ENCODE measurements around the gene TRAF3IP1.
"Not testable (repeated sequence)": the region's sequence is repeated elsewhere in the genome, so short reads cannot be mapped to it uniquely, and the experiment has no call there.

TRAF3IP1 gene

DNA sequence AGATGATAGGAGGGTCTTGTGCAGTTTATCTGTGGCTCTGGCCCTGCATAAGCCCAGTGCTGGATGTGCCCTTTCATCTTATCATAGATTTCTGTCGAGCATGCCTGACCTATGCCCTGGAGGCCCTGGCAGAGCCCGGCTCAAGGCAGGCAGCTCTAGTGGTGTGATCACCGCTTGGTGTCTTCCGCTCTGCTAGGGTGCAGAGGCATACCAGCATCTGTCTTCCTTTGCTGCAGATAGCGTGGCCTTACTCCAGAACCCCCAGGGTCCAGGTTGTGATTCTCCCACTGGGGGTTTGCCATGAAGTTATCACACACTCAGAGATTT lies 13.7 kb upstream of the TRAF3IP1 start:
- H3K27me3 ChIP-seq (ENCODE audit: insufficient read depth, low read length) = no peaks in the 10 kb centered on the region
- H3K4me1 ChIP-seq (ENCODE audit: insufficient read depth, low read length) = no peaks in the 10 kb centered on the region
- no peaks in the 10 kb centered on the region for H3K36me3 ChIP-seq (ENCODE audit: insufficient read depth, low read length)
- no peak overlapping the region for H3K4me3 ChIP-seq (ENCODE audit: low read length)
- H2AFZ ChIP-seq (ENCODE audit: low read depth, low read length) = no peak overlapping the region
- H3K9me3 ChIP-seq (ENCODE audit: low read length) = no peaks in the 10 kb centered on the region

DNA sequence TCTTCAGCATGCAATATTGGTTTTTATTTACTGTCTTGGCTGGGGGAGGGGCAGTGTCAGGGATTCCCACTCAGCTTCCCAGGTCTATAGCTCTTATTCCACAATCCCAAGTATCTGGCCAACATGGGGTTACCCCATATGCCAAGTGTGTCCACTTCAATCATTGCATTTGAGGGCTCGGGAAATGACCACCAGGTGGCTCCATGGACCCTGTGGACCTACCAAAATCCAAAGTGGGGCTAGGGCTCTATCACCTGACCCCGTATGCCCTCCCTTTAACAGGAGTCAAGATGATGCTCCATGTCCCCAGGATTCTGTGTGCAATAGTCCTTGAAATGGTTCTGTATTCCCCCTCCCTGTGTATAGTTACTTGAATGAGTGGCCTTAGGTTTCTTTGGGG lies 12.1 kb upstream of the TRAF3IP1 start:
- no peaks in the 10 kb centered on the region for H3K27me3 ChIP-seq (ENCODE audit: insufficient read depth, low read length)
- no peaks in the 10 kb centered on the region for H3K36me3 ChIP-seq (ENCODE audit: insufficient read depth, low read length)
- no peaks in the 10 kb centered on the region for H3K4me1 ChIP-seq (ENCODE audit: insufficient read depth, low read length)
- H3K9me3 ChIP-seq (ENCODE audit: low read length) = no peaks in the 10 kb centered on the region
- no peak overlapping the region for H2AFZ ChIP-seq (ENCODE audit: low read depth, low read length)
- H3K4me3 ChIP-seq (ENCODE audit: low read length) = no peak overlapping the region

DNA sequence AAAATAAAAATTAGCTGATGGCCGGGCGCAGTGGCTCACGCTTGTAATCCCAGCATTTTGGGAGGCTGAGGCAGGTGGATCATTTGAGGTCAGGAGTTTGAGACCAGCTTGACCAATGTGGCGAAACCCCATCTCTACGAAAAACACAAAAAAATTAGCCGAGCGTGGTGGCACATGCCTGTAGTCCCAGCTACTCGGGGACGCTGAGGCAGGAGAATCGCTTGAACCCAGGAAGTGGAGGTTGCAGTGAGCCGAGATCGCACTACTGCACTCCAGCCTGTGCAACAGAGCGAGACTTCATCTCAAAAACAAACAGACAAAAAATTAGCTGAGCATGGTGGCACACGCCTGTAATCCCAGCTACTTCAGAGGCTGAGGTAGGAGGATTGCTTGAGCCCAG lies 9.6 kb upstream of the TRAF3IP1 start:
- not testable (repeated sequence) for H3K9me3 ChIP-seq (ENCODE audit: low read length)

DNA sequence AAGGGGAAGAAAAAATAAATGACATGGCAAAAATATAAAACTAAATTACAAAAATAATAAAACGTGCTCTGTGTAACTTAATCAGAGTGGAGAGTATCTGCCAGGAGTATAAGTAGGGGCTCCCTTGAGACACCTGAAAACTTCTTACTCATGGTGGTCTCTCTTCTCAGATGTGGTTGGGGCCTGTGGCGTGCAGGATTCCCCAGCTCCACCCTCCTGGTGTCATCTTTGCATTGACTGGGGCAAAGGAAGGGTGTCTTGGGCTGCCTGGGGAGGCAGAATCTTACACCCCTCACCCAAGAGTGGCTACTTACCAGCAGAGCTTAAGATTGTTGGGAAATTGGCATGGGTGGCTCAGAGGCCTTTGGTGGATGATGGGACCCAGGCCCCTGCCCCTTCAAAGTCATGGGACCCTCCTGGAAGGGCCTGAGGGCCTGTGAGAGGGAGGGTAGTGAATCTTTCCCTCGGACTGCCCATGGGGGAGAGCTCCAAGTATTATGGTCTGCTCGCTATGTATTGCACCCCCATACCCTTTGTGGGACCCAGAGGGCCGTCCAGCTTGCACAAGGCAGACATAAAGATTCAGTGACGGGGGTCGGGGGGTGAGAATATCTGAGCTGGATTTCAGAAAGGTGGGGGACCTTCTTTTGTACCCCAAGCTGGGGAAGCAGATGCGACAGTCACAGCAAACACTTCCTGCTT lies 6.9 kb upstream of the TRAF3IP1 start:
- Histone ChIP-seq H3K4me3 (ENCODE audit: low read length) (no peak overlapping the region), H2AFZ (ENCODE audit: low read depth, low read length) (no peak overlapping the region), H3K4me1 (ENCODE audit: insufficient read depth, low read length) (no peaks in the 10 kb centered on the region), H3K36me3 (ENCODE audit: insufficient read depth, low read length) (no peaks in the 10 kb centered on the region), H3K9me3 (ENCODE audit: low read length) (no peaks in the 10 kb centered on the region), H3K27me3 (ENCODE audit: insufficient read depth, low read length) (no peaks in the 10 kb centered on the region)

More for the DNA sequence above, 9.6 kb upstream of the TRAF3IP1 start:
- H3K4me1 ChIP-seq (ENCODE audit: insufficient read depth, low read length); H2AFZ ChIP-seq (ENCODE audit: low read depth, low read length); H3K36me3 ChIP-seq (ENCODE audit: insufficient read depth, low read length); H3K27me3 ChIP-seq (ENCODE audit: insufficient read depth, low read length); H3K4me3 ChIP-seq (ENCODE audit: low read length): not testable (repeated sequence)

DNA sequence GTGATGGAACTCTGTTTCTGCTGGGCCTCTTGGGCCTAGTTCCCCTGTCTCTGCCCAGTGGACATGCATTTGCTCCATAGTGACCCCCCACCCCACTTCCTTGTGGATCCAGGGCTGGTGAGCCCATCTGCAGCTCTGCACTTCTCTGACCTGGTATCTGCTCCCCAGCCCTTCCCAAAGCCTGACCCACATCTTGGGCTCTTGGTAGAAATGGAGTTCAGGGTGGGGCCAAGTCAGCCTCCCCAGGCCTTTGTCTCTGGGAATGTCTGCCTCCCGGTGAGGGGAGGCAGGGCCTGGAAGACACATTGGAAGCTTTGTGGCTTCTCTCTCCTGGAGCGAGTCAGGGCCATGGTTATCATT lies 6.3 kb upstream of the TRAF3IP1 start:
- Histone ChIP-seq H3K36me3 (ENCODE audit: insufficient read depth, low read length) (no peaks in the 10 kb centered on the region), H3K4me3 (ENCODE audit: low read length) (no peak overlapping the region), H3K27me3 (ENCODE audit: insufficient read depth, low read length) (no peaks in the 10 kb centered on the region), H3K9me3 (ENCODE audit: low read length) (no peaks in the 10 kb centered on the region), H3K4me1 (ENCODE audit: insufficient read depth, low read length) (no peaks in the 10 kb centered on the region), H2AFZ (ENCODE audit: low read depth, low read length) (no peak overlapping the region)

DNA sequence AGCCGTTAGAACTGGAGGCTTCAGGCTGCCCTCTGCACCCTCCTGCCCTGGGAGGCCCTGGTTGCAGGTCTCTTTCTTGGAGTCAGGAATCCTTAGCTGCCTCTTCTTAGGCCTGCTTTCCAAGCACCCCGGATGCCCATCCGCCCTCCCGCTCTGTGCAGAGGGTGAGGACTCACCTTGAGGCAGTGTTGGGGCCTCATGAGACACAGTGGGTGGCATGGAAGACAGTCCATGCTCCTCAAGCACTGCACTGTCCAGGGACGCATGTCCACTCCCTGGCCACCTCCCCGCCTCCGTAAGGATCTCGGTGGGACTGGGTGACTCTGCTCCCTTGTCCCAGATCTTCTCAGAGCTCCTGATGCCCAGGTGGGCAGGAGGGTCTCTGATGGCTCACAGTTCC lies 5.7 kb upstream of the TRAF3IP1 start:
- Histone ChIP-seq H3K4me3 (ENCODE audit: low read length) (no peak overlapping the region), H3K9me3 (ENCODE audit: low read length) (no peaks in the 10 kb centered on the region)

DNA sequence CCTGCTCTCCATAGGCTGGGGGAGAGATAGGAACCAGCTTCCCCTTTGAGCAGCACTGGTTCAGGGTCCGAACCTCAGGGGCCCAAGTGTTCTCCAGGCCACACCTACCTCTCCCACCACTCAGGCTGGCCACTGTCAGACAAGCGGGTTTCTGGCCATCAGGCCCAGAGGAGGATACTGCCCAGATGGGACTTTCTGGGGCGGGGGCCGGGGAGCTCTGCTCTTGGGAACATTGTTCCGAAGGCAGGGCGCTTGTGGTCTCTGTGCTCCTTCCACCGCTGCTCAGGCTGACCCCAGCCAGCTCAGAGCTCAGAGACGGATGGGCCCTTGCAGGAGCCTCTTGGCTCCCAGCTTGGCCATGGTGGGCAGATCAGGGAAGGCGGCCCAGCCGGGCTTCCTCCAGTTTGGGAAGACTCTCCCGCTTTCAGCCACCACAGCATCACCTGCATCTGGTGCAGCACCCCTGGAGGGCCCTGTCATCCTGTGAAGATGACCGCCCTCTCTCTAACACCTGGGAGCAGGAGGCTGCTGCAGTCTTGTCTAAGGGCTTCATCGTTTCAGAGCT lies 5.2 kb upstream of the TRAF3IP1 start:
- Histone ChIP-seq H3K4me3 (ENCODE audit: low read length) (no peak overlapping the region), H2AFZ (ENCODE audit: low read depth, low read length) (no peak overlapping the region), H3K4me1 (ENCODE audit: insufficient read depth, low read length) (peaks cover 2% of the 10 kb centered on the region)

More for the DNA sequence above, 5.7 kb upstream of the TRAF3IP1 start:
- Histone ChIP-seq H3K27me3 (ENCODE audit: insufficient read depth, low read length) (no peaks in the 10 kb centered on the region), H2AFZ (ENCODE audit: low read depth, low read length) (no peak overlapping the region), H3K4me1 (ENCODE audit: insufficient read depth, low read length) (no peaks in the 10 kb centered on the region), H3K36me3 (ENCODE audit: insufficient read depth, low read length) (no peaks in the 10 kb centered on the region)

DNA sequence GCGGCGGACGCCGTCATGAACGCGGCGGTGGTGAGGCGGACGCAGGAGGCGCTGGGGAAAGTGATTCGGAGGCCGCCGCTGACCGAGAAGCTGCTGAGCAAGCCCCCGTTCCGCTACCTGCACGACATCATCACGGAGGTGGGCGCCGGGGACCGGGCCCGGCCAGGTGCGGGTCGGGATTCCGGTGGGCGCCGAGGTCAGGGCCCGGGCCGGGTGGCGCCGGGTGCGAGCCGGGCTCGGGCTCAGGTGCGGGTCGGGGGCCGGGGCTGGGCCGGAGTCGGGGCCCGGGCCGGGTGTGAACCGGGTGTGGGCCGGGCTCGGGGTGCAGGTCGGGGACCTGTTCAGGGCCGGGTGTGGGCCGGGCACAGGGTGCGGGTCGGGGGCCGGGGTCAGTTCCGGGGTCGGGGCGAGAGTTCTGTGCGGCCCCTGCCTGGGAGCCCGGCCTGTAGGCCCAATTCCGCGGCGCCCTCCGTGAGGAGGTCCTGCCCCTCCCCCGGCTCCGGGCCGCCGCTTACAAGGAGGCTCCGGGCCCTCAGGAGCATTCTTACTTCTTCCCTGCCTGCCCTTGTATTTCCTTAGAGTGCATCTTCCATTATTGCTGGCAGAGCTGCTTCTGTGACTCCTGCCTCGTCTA lies 447 bp downstream of the TRAF3IP1 start:
- no peak overlapping the region for H2AFZ ChIP-seq (ENCODE audit: low read depth, low read length)
- peak overlapping the region; percentile 73 for H3K4me3 ChIP-seq (ENCODE audit: low read length)
- H3K36me3 ChIP-seq (ENCODE audit: insufficient read depth, low read length) = peaks cover 16% of the 10 kb centered on the region
- peaks cover 11% of the 10 kb centered on the region for H3K4me1 ChIP-seq (ENCODE audit: insufficient read depth, low read length)
- no peaks in the 10 kb centered on the region for H3K27me3 ChIP-seq (ENCODE audit: insufficient read depth, low read length)
- H3K9me3 ChIP-seq (ENCODE audit: low read length) = no peaks in the 10 kb centered on the region

More for the DNA sequence above, 5.2 kb upstream of the TRAF3IP1 start:
- no peaks in the 10 kb centered on the region for H3K36me3 ChIP-seq (ENCODE audit: insufficient read depth, low read length)
- no peaks in the 10 kb centered on the region for H3K9me3 ChIP-seq (ENCODE audit: low read length)
- no peaks in the 10 kb centered on the region for H3K27me3 ChIP-seq (ENCODE audit: insufficient read depth, low read length)

DNA sequence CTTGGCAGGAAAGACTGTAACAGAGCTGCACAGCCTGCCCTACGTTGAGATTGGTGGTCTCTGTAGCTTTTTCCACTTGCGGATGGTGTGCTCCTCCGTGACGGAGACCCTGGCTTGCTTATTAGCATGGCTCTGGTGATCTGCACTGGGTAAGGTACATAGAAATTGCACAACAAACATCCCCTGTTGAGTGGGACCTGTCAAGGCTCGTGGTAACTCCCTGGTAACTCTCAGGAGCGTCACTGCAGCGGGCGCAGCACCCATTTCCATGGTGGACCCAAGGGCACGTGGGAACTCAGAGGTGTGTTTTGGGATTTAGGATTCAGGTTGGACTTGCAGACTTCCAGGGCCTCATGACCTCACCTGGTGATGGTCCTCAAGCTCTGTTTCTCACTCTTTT lies 1.1 kb downstream of the TRAF3IP1 start:
- Histone ChIP-seq H3K9me3 (ENCODE audit: low read length) (no peaks in the 10 kb centered on the region), H2AFZ (ENCODE audit: low read depth, low read length) (no peak overlapping the region), H3K4me1 (ENCODE audit: insufficient read depth, low read length) (peaks cover 11% of the 10 kb centered on the region), H3K36me3 (ENCODE audit: insufficient read depth, low read length) (peaks cover 19% of the 10 kb centered on the region), H3K4me3 (ENCODE audit: low read length) (peak overlapping the region; percentile 73), H3K27me3 (ENCODE audit: insufficient read depth, low read length) (no peaks in the 10 kb centered on the region)

DNA sequence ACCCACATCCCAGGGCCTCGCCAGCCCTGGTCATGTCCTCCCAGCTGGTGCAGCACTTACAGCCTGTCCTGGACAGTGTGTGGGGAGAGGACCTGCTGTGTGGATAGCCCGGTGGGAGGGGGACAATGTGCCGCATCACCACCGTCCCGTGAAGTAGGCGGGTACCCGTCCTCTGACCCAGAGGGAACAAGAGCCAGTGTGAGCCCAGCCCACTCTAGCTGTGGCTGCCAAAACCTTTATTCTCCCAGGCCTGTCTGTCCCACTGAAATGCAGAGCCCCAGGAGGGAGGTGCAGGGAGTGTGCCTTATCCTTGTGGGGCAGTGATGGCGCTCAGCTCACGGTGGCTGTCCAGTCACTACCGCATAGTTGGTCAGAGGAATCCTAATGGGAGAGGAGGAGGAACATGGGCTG lies 1.7 kb downstream of the TRAF3IP1 start:
- H3K4me3 ChIP-seq (ENCODE audit: low read length) = no peak overlapping the region
- peaks cover 11% of the 10 kb centered on the region for H3K4me1 ChIP-seq (ENCODE audit: insufficient read depth, low read length)
- peaks cover 19% of the 10 kb centered on the region for H3K36me3 ChIP-seq (ENCODE audit: insufficient read depth, low read length)

DNA sequence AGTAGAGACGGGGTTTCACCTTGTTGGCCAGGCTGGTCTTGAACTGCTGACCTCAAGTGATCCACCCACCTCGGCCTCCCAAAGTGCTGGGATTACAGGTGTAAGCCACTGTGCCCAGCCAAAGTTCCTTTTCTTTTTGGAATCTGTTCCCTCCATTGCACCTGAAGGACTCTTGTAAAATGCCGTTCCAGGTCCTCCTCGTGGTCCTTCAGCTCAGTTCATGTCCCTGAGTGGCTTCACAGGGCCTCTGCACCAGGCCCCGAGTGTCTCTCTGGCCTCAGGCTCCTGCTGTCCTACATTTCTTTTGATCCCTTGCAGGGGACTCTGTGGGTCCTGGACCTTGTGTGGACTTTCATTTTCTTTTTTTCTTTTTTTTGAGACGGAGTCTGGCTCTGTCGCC lies 3.9 kb downstream of the TRAF3IP1 start:
- H3K36me3 ChIP-seq (ENCODE audit: insufficient read depth, low read length) = peaks cover 38% of the 10 kb centered on the region
- H3K4me1 ChIP-seq (ENCODE audit: insufficient read depth, low read length) = peaks cover 11% of the 10 kb centered on the region
- not testable (repeated sequence) for H3K9me3 ChIP-seq (ENCODE audit: low read length); H3K4me3 ChIP-seq (ENCODE audit: low read length); H2AFZ ChIP-seq (ENCODE audit: low read depth, low read length); H3K27me3 ChIP-seq (ENCODE audit: insufficient read depth, low read length)

More for the DNA sequence above, 1.7 kb downstream of the TRAF3IP1 start:
- Histone ChIP-seq H3K9me3 (ENCODE audit: low read length) (peaks cover 2% of the 10 kb centered on the region), H3K27me3 (ENCODE audit: insufficient read depth, low read length) (no peaks in the 10 kb centered on the region), H2AFZ (ENCODE audit: low read depth, low read length) (no peak overlapping the region)

DNA sequence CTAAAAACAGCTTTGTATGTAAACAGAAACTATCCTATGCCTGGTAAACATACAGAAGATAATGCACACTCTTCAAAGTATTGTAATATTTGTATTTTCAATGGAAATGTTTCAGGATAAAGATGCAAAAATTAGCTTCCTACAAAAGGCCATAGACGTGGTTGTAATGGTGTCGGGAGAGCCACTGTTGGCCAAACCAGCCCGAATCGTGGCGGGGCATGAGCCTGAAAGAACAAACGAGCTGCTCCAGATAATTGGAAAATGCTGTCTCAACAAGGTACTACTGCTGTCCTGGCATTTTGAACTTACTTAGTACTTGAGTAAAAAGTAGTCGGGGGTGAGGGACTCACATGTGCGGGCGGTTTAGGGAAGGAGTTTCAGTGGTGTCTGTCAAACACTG lies 5.4 kb downstream of the TRAF3IP1 start:
- Histone ChIP-seq H2AFZ (ENCODE audit: low read depth, low read length) (no peak overlapping the region), H3K36me3 (ENCODE audit: insufficient read depth, low read length) (peaks cover 45% of the 10 kb centered on the region), H3K4me1 (ENCODE audit: insufficient read depth, low read length) (peaks cover 9% of the 10 kb centered on the region), H3K27me3 (ENCODE audit: insufficient read depth, low read length) (no peaks in the 10 kb centered on the region), H3K4me3 (ENCODE audit: low read length) (no peak overlapping the region), H3K9me3 (ENCODE audit: low read length) (peaks cover 5% of the 10 kb centered on the region)

DNA sequence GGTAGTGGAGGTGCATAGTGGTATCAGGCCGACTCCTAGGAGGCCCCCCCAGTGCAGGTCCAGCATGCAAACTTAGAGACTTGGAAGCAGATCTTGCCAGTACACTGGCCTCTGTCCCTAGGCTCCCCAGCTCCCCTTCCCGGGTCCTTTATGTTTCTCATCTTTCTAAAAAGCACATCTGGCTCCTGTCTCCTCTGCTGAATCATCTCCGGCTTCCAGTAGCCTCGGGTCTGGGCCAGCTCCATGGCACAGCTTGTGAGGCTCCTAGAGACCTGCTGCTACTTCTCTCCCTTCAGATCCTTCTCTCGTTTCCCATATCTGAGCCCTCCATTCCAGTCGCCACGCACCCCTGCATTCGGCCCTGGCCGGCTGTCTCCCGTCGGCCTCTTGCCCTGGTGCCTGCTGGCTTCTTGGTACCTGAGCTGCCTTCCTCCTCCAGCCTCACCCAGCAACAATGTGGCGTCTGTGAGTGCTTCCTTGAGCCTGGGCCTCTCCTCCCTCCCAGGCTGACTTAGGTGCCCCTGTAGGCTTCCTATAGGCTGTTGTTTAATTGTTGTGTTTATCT lies 6.6 kb downstream of the TRAF3IP1 start:
- Histone ChIP-seq H3K9me3 (ENCODE audit: low read length) (peaks cover 5% of the 10 kb centered on the region), H3K27me3 (ENCODE audit: insufficient read depth, low read length) (no peaks in the 10 kb centered on the region), H2AFZ (ENCODE audit: low read depth, low read length) (no peak overlapping the region), H3K36me3 (ENCODE audit: insufficient read depth, low read length) (peaks cover 45% of the 10 kb centered on the region), H3K4me3 (ENCODE audit: low read length) (no peak overlapping the region), H3K4me1 (ENCODE audit: insufficient read depth, low read length) (no peaks in the 10 kb centered on the region)

Measured in neuron (in vitro differentiated cells).